Fibroblast of the aortic adventitia (primary cell): ENCODE results near the gene HOXB8. TPM values are rescaled to one million over a fixed set of nuclear protein-coding genes. Genes with fewer than 3 reads are reported as not detected.
A peak's percentile ranks its signal among the peaks of the same experiment; 100 is the strongest.

Experiments
- DNase-seq: peaks from one replicate; pipeline ENCODE4 v3.0.0-alpha.2; 2010; ENCODE audit warnings: low read depth
- H3K4me3 ChIP-seq: 2 replicates; pipeline ENCODE4 v1.5.1; 2011; ENCODE audit warnings: low read depth, mild to moderate bottlenecking, control low read depth, low read length, moderate library complexity
- total RNA-seq: library from RNA; depleted of rRNA; stranded (reverse); fragments of >200 nt; gene quantifications from 2 replicates; pipeline ENCODE4 v1.2.3, GENCODE V29; 2012; ENCODE audit warnings: low replicate concordance
- TF ChIP-seq, protein P1 (sequence below): IDR thresholded peaks from 2 replicates; pipeline ENCODE4 v1.5.1; 2011; ENCODE audit warnings: mild to moderate bottlenecking, low read length, control low read depth, inconsistent platforms; ENCODE audit not compliant: insufficient read depth

The HOXB8 gene
- total RNA-seq, 1 donor = 0.09 TPM

- DNase-seq = no peak
- TF ChIP-seq, protein P1, sequence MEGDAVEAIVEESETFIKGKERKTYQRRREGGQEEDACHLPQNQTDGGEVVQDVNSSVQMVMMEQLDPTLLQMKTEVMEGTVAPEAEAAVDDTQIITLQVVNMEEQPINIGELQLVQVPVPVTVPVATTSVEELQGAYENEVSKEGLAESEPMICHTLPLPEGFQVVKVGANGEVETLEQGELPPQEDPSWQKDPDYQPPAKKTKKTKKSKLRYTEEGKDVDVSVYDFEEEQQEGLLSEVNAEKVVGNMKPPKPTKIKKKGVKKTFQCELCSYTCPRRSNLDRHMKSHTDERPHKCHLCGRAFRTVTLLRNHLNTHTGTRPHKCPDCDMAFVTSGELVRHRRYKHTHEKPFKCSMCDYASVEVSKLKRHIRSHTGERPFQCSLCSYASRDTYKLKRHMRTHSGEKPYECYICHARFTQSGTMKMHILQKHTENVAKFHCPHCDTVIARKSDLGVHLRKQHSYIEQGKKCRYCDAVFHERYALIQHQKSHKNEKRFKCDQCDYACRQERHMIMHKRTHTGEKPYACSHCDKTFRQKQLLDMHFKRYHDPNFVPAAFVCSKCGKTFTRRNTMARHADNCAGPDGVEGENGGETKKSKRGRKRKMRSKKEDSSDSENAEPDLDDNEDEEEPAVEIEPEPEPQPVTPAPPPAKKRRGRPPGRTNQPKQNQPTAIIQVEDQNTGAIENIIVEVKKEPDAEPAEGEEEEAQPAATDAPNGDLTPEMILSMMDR = no peak
- H3K4me3 ChIP-seq = no peak overlapping the region
These were observed 8.0 kb downstream of the HOXB8 start for GRCh38 chr17:48606892-48607614.

DNA sequence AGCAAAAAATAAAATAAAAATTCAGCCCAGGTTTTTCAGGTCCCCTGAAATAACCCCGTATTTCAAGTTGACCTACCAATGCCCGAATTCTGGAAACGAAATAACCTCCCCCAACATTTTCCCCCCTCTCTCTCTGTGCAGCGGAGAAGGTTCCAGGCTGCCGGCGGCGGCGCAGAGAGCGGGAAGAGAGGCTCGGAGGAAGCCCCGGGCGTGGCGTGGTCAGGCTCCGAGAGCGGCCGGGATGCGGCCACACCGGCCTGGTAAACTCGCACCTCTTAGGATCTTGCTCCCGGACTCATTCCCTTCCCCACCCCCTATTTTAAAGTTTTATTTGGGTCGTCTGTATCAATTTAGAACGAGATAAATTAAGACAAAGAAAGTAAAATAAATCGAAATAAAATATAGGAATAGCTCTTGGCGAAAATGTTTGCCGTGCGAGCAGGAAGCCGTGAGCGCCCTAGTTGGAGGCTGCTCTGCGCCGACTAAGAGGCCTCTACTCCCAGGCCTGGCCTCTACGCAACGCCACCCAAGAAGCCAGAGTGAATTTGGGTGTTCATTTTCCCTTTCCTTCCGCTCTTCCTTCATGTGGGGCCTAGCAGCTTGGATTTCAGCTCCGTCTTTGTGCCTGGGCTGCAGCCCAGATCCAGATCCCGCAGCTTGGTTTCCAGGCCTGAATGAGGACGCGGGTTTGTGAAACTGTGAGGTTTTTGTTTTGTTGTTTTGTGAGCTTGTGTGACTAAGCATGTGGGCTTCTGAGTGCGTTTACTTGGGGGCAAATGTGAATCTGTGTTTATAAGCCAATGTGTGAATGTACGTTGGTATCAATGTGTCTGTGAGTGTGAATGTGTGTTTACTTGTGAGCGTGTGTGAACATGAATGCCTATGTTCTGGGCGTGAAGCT, 8.9 kb downstream of the HOXB8 start:
- DNase-seq = no peak
- H3K4me3 ChIP-seq = no peak overlapping the region
- TF ChIP-seq, protein P1 = no peak

- no peak for DNase-seq
- H3K4me3 ChIP-seq = no peak overlapping the region
- TF ChIP-seq, protein P1 = no peak
These were observed 9.6 kb downstream of the HOXB8 start for GRCh38 chr17:48605409-48605919.

GRCh38 chr17:48604770-48605329, 10.2 kb downstream of the HOXB8 start, which contains the start of gene HOXB6:
HOXB6 (minus strand) TSS chr17:48604986; CDS start chr17:48598150, 6,836 bp downstream.
- TF ChIP-seq, protein P1 = no peak
- peak within 1 kb of the TSS; percentile 58 for H3K4me3 ChIP-seq
- no peak for DNase-seq

- TF ChIP-seq, protein P1 = no peak
- DNase-seq = no peak
- H3K4me3 ChIP-seq = peak overlapping the region; percentile 58
These were observed 10.9 kb downstream of the HOXB8 start for GRCh38 chr17:48603959-48604769.
